Natural killer cell (primary cell): ENCODE measurements around the gene METAP1D. TPM values are rescaled to one million over a fixed set of nuclear protein-coding genes. Genes with fewer than 3 reads are reported as not detected.

Source experiments
- ATAC-seq, 3 donors: fragments of 150-1000 bp in 2 of 3; fragments of 200-7000 bp in 1 of 3; cut with Tn5 transposase; 1 replicate in 1 of 3; 2 replicates in 2 of 3; pipeline ENCODE4 v1.10.0; 2021; ENCODE audit warnings: mild to moderate bottlenecking in 2 of 3, moderate library complexity in 2 of 3
- DNase-seq, 2 donors: peaks; one replicate each; pipeline versions ENCODE4 v3.0.0 to v3.0.0-alpha.2; 2013 to 2021; ENCODE audit warnings: mixed read lengths in 1 of 2
- H3K27ac ChIP-seq: one replicate; pipeline ENCODE4 v1.5.1; 2013; ENCODE audit warnings: mild to moderate bottlenecking, low read length
- H3K27me3 ChIP-seq: one replicate; pipeline ENCODE4 v1.6.1; 2013; ENCODE audit warnings: low read length; ENCODE audit not compliant: control insufficient read depth, insufficient read depth
- H3K36me3 ChIP-seq: one replicate; pipeline ENCODE4 v1.6.1; 2013; ENCODE audit warnings: low read length; ENCODE audit not compliant: control insufficient read depth, insufficient read depth
- H3K4me1 ChIP-seq: one replicate; pipeline ENCODE4 v1.6.1; 2013; ENCODE audit warnings: low read length; ENCODE audit not compliant: control insufficient read depth, insufficient read depth
- H3K4me3 ChIP-seq: one replicate; pipeline ENCODE4 v1.5.1; 2013; ENCODE audit warnings: low read length
- H3K9me3 ChIP-seq: one replicate; pipeline ENCODE4 v1.6.1; 2013; ENCODE audit warnings: low read length; ENCODE audit not compliant: control insufficient read depth, insufficient read depth
- H3K27ac Mint-ChIP-seq, 2 donors: one replicate each; pipeline ENCODE4 v1.8.0; 2022; ENCODE audit warnings: mild to moderate bottlenecking in 2 of 2, mixed read lengths in 2 of 2, moderate library complexity in 1 of 2
- H3K27me3 Mint-ChIP-seq, 2 donors: one replicate each; pipeline ENCODE4 v1.8.0; 2022; ENCODE audit warnings: low read depth in 2 of 2, mixed read lengths in 2 of 2
- H3K36me3 Mint-ChIP-seq: one replicate; pipeline ENCODE4 v1.8.0; 2022; ENCODE audit warnings: mixed read lengths
- H3K4me1 Mint-ChIP-seq, 2 donors: one replicate each; pipeline ENCODE4 v1.8.0; 2022; ENCODE audit warnings: mixed read lengths in 2 of 2
- H3K4me3 Mint-ChIP-seq: one replicate; pipeline ENCODE4 v1.8.0; 2022; ENCODE audit warnings: mild to moderate bottlenecking, moderate library complexity, mixed read lengths
- H3K9me3 Mint-ChIP-seq, 2 donors: one replicate each; pipeline ENCODE4 v1.8.0; 2022; ENCODE audit warnings: mixed read lengths in 2 of 2
- CTCF ChIP-seq: fragments of 200-600 bp; IDR thresholded peaks from one replicate; pipeline ENCODE4 v1.8.0; 2022; ENCODE audit warnings: antibody characterized with exemption
- WGBS: methylation state at CpG from one replicate; pipeline ENCODE4 v1.1.7; 2013; ENCODE audit warnings: missing lambda C conversion rate; ENCODE audit not compliant: insufficient coverage; 5-methylcytosine and 5-hydroxymethylcytosine counted together
- intact Hi-C: fragments of 100-400 bp; cut with micrococcal nuclease; formaldehyde crosslinking; loops from one replicate; pipeline ENCODE4 v1.14.2; 2022
- total RNA-seq, 4 donors: library from RNA; stranded (reverse); fragments of 120-200 nt in 1 of 4; gene quantifications; one replicate each; pipeline versions ENCODE4 v1.2.3 to v1.2.4, GENCODE V29; 2013 to 2022

METAP1D gene
- total RNA-seq, 3 donors from 2014 or later (not counting 1 experiment from before 2014, with no cell fraction given), result 2.8 to 3.4 (median 3.2) TPM

- Mint-ChIP-seq H3K4me1 (peaks cover 5 to 6% of the 10 kb centered on the region in 2 donors), H3K9me3 (no peaks in the 10 kb centered on the region), H3K36me3 (no peaks in the 10 kb centered on the region), H3K4me3 (no peak overlapping the region), H3K27me3 (peaks cover 25 to 45% of the 10 kb centered on the region in 2 donors), H3K27ac (no peak overlapping the region)
- no peak overlapping the region for H3K27ac ChIP-seq
- peaks cover 9% of the 10 kb centered on the region for H3K27me3 ChIP-seq
- WGBS, result 88% methylated on average over 3 of the region's 3 CpGs
- DNase-seq, result no peak
- no peak for ATAC-seq
- intact Hi-C loops, result loop anchor here (5.0 kb wide), 1 partner anchor 302 kb away; no protein-coding TSS in a partner anchor
- H3K36me3 ChIP-seq, result no peaks in the 10 kb centered on the region
- no peak overlapping the region for H3K4me3 ChIP-seq
- H3K9me3 ChIP-seq, result no peaks in the 10 kb centered on the region
- peaks cover 5% of the 10 kb centered on the region for H3K4me1 ChIP-seq
- no peak for TF ChIP-seq CTCF
These were observed 114.8 kb downstream of the METAP1D start for GRCh38 chr2:172114579-172114978.

- Mint-ChIP-seq H3K36me3 (no peaks in the 10 kb centered on the region), H3K27me3 (peaks cover 17 to 39% of the 10 kb centered on the region in 2 donors), H3K9me3 (no peaks in the 10 kb centered on the region), H3K4me1 (no peaks in the 10 kb centered on the region), H3K4me3 (no peak overlapping the region), H3K27ac (no peak overlapping the region)
- H3K36me3 ChIP-seq, result no peaks in the 10 kb centered on the region
- H3K4me1 ChIP-seq, result no peaks in the 10 kb centered on the region
- ATAC-seq (no peak), DNase-seq (no peak)
- intact Hi-C loops, result no loop called here
- H3K9me3 ChIP-seq, result no peaks in the 10 kb centered on the region
- H3K4me3 ChIP-seq, result no peak overlapping the region
- H3K27me3 ChIP-seq, result peaks cover 2% of the 10 kb centered on the region
- WGBS, result 94% methylated on average over 5 of the region's 5 CpGs
- no peak for TF ChIP-seq CTCF
- no peak overlapping the region for H3K27ac ChIP-seq
These were observed 116.4 kb downstream of the METAP1D start for GRCh38 chr2:172116107-172116506.

GRCh38 chr2:172119089-172119488 is 119.3 kb downstream of the METAP1D start:
- Histone ChIP-seq H3K4me3 (no peak overlapping the region), H3K4me1 (no peaks in the 10 kb centered on the region), H3K9me3 (no peaks in the 10 kb centered on the region), H3K27me3 (peaks cover 2% of the 10 kb centered on the region), H3K36me3 (no peaks in the 10 kb centered on the region), H3K27ac (no peak overlapping the region)
- no peaks in the 10 kb centered on the region for H3K9me3 Mint-ChIP-seq
- H3K27me3 Mint-ChIP-seq, result peaks cover 9 to 24% of the 10 kb centered on the region in 2 donors
- no peak for ATAC-seq
- DNase-seq, result no peak
- intact Hi-C loops, result no loop called here
- TF ChIP-seq CTCF, result no peak
- no peaks in the 10 kb centered on the region for H3K36me3 Mint-ChIP-seq
- H3K27ac Mint-ChIP-seq, result no peak overlapping the region
- no peak overlapping the region for H3K4me3 Mint-ChIP-seq
- no peaks in the 10 kb centered on the region for H3K4me1 Mint-ChIP-seq

DNA sequence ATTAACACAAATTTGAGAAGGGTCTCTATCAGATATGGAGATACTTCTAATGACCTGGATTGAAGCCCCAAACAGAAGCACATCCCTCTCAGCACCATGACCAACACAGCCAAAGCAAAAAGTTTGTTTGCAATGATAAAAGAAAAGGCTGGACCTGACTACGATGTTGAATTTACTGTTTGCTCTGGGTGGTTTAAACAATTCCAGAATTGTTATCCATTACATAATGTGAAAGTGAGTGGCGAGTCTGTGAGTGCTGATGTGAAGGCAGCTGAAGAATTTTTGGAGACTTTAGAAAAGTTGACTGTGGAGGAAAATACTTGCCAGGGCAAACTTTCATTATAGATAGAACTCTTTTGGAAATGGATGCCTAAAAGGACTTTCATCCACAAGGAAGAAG is 120.4 kb downstream of the METAP1D start:
- ATAC-seq (no peak), DNase-seq (no peak)
- Histone ChIP-seq H3K27ac (no peak overlapping the region), H3K36me3 (no peaks in the 10 kb centered on the region), H3K27me3 (peaks cover 2% of the 10 kb centered on the region), H3K4me3 (no peak overlapping the region), H3K4me1 (no peaks in the 10 kb centered on the region), H3K9me3 (no peaks in the 10 kb centered on the region)
- Mint-ChIP-seq H3K36me3 (no peaks in the 10 kb centered on the region), H3K27ac (no peak overlapping the region), H3K9me3 (no peaks in the 10 kb centered on the region), H3K27me3 (peaks cover 4 to 13% of the 10 kb centered on the region in 2 donors), H3K4me1 (no peaks in the 10 kb centered on the region), H3K4me3 (no peak overlapping the region)
- intact Hi-C loops, result no loop called here
- WGBS, result 94% methylated on average over 2 of the region's 2 CpGs
- no peak for TF ChIP-seq CTCF
